Keratinocyte (primary cell): ENCODE data around the gene NECTIN2.

Source experiments
- CTCF ChIP-seq, 3 experiments: IDR thresholded peaks in 1 of 3; conservative IDR thresholded peaks in 1 of 3; optimal IDR thresholded peaks in 1 of 3; 2 replicates in 2 of 3; 3 replicates in 1 of 3; pipeline versions ENCODE3 to v1.5.1; 2011; ENCODE audit warnings: low read length in 3 of 3, mild to moderate bottlenecking in 3 of 3, moderate library complexity in 2 of 3, control low read depth in 1 of 3, inconsistent platforms in 1 of 3; ENCODE audit not compliant: insufficient read depth in 2 of 3; ENCODE audit errors: extremely low read depth in 1 of 3
- EZH2 ChIP-seq: IDR thresholded peaks from one replicate; pipeline ENCODE4 v1.6.1; 2012; ENCODE audit warnings: inconsistent platforms, mild to moderate bottlenecking, low read length, moderate library complexity

GRCh38 chr19:44894052-44894400 lies 47.9 kb downstream of the NECTIN2 start:
- no peak for TF ChIP-seq EZH2
- TF ChIP-seq CTCF (optimal IDR thresholded peaks at IDR 0.05 in 1 of 3, IDR thresholded peaks at IDR 0.05 in 1 of 3, conservative IDR thresholded peaks at IDR 0.05 in 1 of 3; ENCODE audit: extremely low read depth in 1 of 3, insufficient read depth in 2 of 3, low read length in 3 of 3), result no peak
